DND-41 (cell line): ENCODE results near the gene FRRS1L.

Source experiments
- ATAC-seq: fragments of 200-7000 bp; cut with Tn5 transposase; 3 replicates; pipeline ENCODE4 v1.9.1; 2021; ENCODE audit warnings: low read depth; ENCODE audit not compliant: insufficient read depth
- DNase-seq: peaks from one replicate; pipeline ENCODE4 v3.0.0-alpha.2; 2020
- H2AFZ ChIP-seq: 2 replicates; pipeline ENCODE4 v1.6.0; 2012; ENCODE audit warnings: low read depth, low read length
- H3K27ac ChIP-seq: 2 replicates; pipeline ENCODE4 v1.5.1; 2012; ENCODE audit warnings: low read length, inconsistent platforms
- H3K27me3 ChIP-seq: fragments of 200-600 bp; sonication (generic); 2 replicates; pipeline ENCODE4 v1.6.0; 2012; ENCODE audit warnings: low read length, mild to moderate bottlenecking, inconsistent platforms; ENCODE audit not compliant: insufficient read depth, poor library complexity
- H3K36me3 ChIP-seq: 2 replicates; pipeline ENCODE4 v1.5.1; 2012; ENCODE audit warnings: low read length, inconsistent platforms; ENCODE audit not compliant: insufficient read depth
- H3K4me1 ChIP-seq: 2 replicates; pipeline ENCODE4 v1.5.1; 2012; ENCODE audit warnings: mild to moderate bottlenecking, low read length; ENCODE audit not compliant: insufficient read depth
- H3K4me2 ChIP-seq: 2 replicates; pipeline ENCODE4 v1.6.0; 2012; ENCODE audit warnings: mild to moderate bottlenecking, moderate library complexity, low read length, inconsistent platforms; ENCODE audit not compliant: insufficient read depth
- H3K4me3 ChIP-seq, 2 experiments: fragments of 200-600 bp in 1 of 2; shearing (Covaris generic) in 1 of 2; 2 replicates each; pipeline ENCODE4 v1.5.1; 2012 to 2016; ENCODE audit warnings: inconsistent platforms in 2 of 2, low read length in 2 of 2, mild to moderate bottlenecking in 2 of 2, low read depth in 1 of 2, moderate library complexity in 1 of 2
- H3K79me2 ChIP-seq: 2 replicates; pipeline ENCODE4 v1.6.0; 2012; ENCODE audit warnings: low read length, inconsistent platforms; ENCODE audit not compliant: insufficient read depth
- H3K9ac ChIP-seq: 2 replicates; pipeline ENCODE4 v1.6.0; 2012; ENCODE audit warnings: low read depth, mild to moderate bottlenecking, inconsistent platforms, low read length, moderate library complexity
- H3K9me3 ChIP-seq: 2 replicates; pipeline ENCODE4 v1.5.1; 2012; ENCODE audit warnings: low read length, moderate library complexity, mild to moderate bottlenecking, inconsistent platforms; ENCODE audit not compliant: insufficient read depth, severe bottlenecking
- H4K20me1 ChIP-seq: 2 replicates; pipeline ENCODE4 v1.6.0; 2012; ENCODE audit warnings: low read length; ENCODE audit not compliant: insufficient read depth
- EZH2 ChIP-seq: IDR thresholded peaks from 3 replicates; pipeline ENCODE4 v1.6.1; 2012; ENCODE audit warnings: borderline replicate concordance, low read depth, mild to moderate bottlenecking, moderate library complexity, low read length, inconsistent platforms; ENCODE audit not compliant: severe bottlenecking
- TF ChIP-seq, protein P1 (sequence below): IDR thresholded peaks from 2 replicates; pipeline ENCODE4 v1.5.1; 2012; ENCODE audit warnings: borderline replicate concordance, low read length, moderate library complexity, mild to moderate bottlenecking; ENCODE audit not compliant: poor library complexity, severe bottlenecking; ENCODE audit errors: extremely low read depth

FRRS1L gene

DNA sequence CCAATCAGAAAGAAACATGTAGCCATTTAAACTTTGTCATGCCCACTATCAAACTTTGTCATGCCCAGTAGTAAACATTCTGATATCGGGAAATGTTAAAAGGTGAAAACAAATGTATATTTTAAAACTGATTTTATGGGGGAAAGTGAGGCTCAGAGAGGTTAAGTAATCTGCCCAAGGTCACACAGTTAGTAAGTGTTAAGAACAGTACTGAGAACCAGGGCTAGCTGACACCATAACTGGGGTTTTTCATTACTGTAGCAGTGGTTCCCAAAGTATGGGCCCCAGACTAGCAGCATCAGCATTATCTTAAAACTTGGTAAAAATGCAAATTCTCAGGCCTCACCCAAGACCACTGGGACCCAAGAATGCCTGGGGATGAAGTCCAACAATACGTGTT is 9.9 kb upstream of the FRRS1L start:
- DNase-seq (no peak), ATAC-seq (no peak)
- Histone ChIP-seq H3K9me3 (no peaks in the 10 kb centered on the region), H3K4me3 (no peak overlapping the region), H2AFZ (no peak overlapping the region), H3K27ac (no peak overlapping the region), H3K4me1 (no peaks in the 10 kb centered on the region), H3K27me3 (no peaks in the 10 kb centered on the region), H4K20me1 (no peaks in the 10 kb centered on the region), H3K79me2 (no peaks in the 10 kb centered on the region), H3K36me3 (no peaks in the 10 kb centered on the region), H3K9ac (no peak overlapping the region), H3K4me2 (no peak overlapping the region)
- no peak for TF ChIP-seq EZH2
- TF ChIP-seq, protein P1, sequence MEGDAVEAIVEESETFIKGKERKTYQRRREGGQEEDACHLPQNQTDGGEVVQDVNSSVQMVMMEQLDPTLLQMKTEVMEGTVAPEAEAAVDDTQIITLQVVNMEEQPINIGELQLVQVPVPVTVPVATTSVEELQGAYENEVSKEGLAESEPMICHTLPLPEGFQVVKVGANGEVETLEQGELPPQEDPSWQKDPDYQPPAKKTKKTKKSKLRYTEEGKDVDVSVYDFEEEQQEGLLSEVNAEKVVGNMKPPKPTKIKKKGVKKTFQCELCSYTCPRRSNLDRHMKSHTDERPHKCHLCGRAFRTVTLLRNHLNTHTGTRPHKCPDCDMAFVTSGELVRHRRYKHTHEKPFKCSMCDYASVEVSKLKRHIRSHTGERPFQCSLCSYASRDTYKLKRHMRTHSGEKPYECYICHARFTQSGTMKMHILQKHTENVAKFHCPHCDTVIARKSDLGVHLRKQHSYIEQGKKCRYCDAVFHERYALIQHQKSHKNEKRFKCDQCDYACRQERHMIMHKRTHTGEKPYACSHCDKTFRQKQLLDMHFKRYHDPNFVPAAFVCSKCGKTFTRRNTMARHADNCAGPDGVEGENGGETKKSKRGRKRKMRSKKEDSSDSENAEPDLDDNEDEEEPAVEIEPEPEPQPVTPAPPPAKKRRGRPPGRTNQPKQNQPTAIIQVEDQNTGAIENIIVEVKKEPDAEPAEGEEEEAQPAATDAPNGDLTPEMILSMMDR, result no peak

GRCh38 chr9:109176386-109176785 is 9.3 kb upstream of the FRRS1L start:
- no peak overlapping the region for H2AFZ ChIP-seq
- ATAC-seq (no peak), DNase-seq (no peak)

GRCh38 chr9:109172935-109173334 is 5.9 kb upstream of the FRRS1L start:
- Histone ChIP-seq H3K4me2 (no peak overlapping the region), H3K9ac (no peak overlapping the region), H3K9me3 (no peaks in the 10 kb centered on the region), H3K36me3 (no peaks in the 10 kb centered on the region), H4K20me1 (no peaks in the 10 kb centered on the region), H3K4me3 (no peak overlapping the region), H3K79me2 (no peaks in the 10 kb centered on the region), H2AFZ (no peak overlapping the region), H3K27ac (no peak overlapping the region), H3K4me1 (no peaks in the 10 kb centered on the region), H3K27me3 (no peaks in the 10 kb centered on the region)
- TF ChIP-seq, protein P1, result no peak
- TF ChIP-seq EZH2, result no peak
- no peak for ATAC-seq
- DNase-seq, result no peak

More at GRCh38 chr9:109176386-109176785, 9.3 kb upstream of the FRRS1L start:
- no peaks in the 10 kb centered on the region for H3K79me2 ChIP-seq
- no peaks in the 10 kb centered on the region for H3K9me3 ChIP-seq
- no peaks in the 10 kb centered on the region for H3K27me3 ChIP-seq
- H3K36me3 ChIP-seq, result no peaks in the 10 kb centered on the region
- no peak overlapping the region for H3K4me3 ChIP-seq
- H3K4me2 ChIP-seq, result no peak overlapping the region
- TF ChIP-seq, protein P1, result no peak
- TF ChIP-seq EZH2, result no peak
- H3K4me1 ChIP-seq, result no peaks in the 10 kb centered on the region
- H4K20me1 ChIP-seq, result no peaks in the 10 kb centered on the region
- H3K27ac ChIP-seq, result no peak overlapping the region
- no peak overlapping the region for H3K9ac ChIP-seq

- H3K9me3 ChIP-seq, result no peaks in the 10 kb centered on the region
- H3K9ac ChIP-seq, result no peak overlapping the region
- no peak overlapping the region for H3K27ac ChIP-seq
- H3K27me3 ChIP-seq, result no peaks in the 10 kb centered on the region
- TF ChIP-seq EZH2, result no peak
- TF ChIP-seq, protein P1, result no peak
- no peak overlapping the region for H2AFZ ChIP-seq
- H3K4me1 ChIP-seq, result no peaks in the 10 kb centered on the region
- H3K4me3 ChIP-seq, result no peak overlapping the region
- no peaks in the 10 kb centered on the region for H4K20me1 ChIP-seq
- DNase-seq, result no peak
- H3K36me3 ChIP-seq, result no peaks in the 10 kb centered on the region
- no peaks in the 10 kb centered on the region for H3K79me2 ChIP-seq
- no peak for ATAC-seq
- no peak overlapping the region for H3K4me2 ChIP-seq
These were observed 4.9 kb upstream of the FRRS1L start for GRCh38 chr9:109171926-109172325.
